HT-29 (cell line): ENCODE data around the gene DRAXIN. TPM values are rescaled to one million over a fixed set of nuclear protein-coding genes. Genes with fewer than 3 reads are reported as not detected.

Experiments used
- DNase-seq: peaks from one replicate; pipeline ENCODE4 v3.0.0-alpha.2; 2015; ENCODE audit warnings: low spot score
- total RNA-seq: library from RNA; depleted of rRNA; stranded (reverse); fragments of >200 nt; shearing (Covaris generic); gene quantifications from 2 replicates; pipeline ENCODE4 v1.2.3, GENCODE V29; 2014

DRAXIN gene
- total RNA-seq, 1 experiment from 2014 or later, result not detected

GRCh38 chr1:11657654-11658053 is 33.9 kb upstream of the DRAXIN start:
- no peak for DNase-seq

GRCh38 chr1:11658542-11658941 is 33.0 kb upstream of the DRAXIN start:
- DNase-seq, result no peak

GRCh38 chr1:11659748-11660147 is 31.8 kb upstream of the DRAXIN start:
- no peak for DNase-seq

GRCh38 chr1:11661103-11661502 is 30.4 kb upstream of the DRAXIN start:
- DNase-seq, result no peak

GRCh38 chr1:11664336-11665065 is 27.0 kb upstream of the DRAXIN start:
- no peak for DNase-seq

GRCh38 chr1:11668516-11668915 is 23.0 kb upstream of the DRAXIN start:
- DNase-seq, result no peak

GRCh38 chr1:11670747-11671146 is 20.8 kb upstream of the DRAXIN start:
- no peak for DNase-seq

- DNase-seq, result no peak
These were observed 20.3 kb upstream of the DRAXIN start for GRCh38 chr1:11671205-11671543.

- DNase-seq, result no peak
These were observed 19.8 kb upstream of the DRAXIN start for GRCh38 chr1:11671544-11672286.

- DNase-seq, result no peak
These were observed 18.3 kb upstream of the DRAXIN start for GRCh38 chr1:11673089-11673769.

- DNase-seq, result no peak
These were observed 17.0 kb upstream of the DRAXIN start for GRCh38 chr1:11674488-11674887.

- no peak for DNase-seq
These were observed 16.2 kb upstream of the DRAXIN start for GRCh38 chr1:11675325-11675724.

- DNase-seq, result no peak
These were observed 15.0 kb upstream of the DRAXIN start for GRCh38 chr1:11676386-11677103.

GRCh38 chr1:11678442-11678841 is 13.1 kb upstream of the DRAXIN start:
- DNase-seq, result no peak

GRCh38 chr1:11680270-11681070 is 11.0 kb upstream of the DRAXIN start:
- no peak for DNase-seq

- DNase-seq, result peak; percentile 66
These were observed 10.3 kb upstream of the DRAXIN start, which contains the start of gene MAD2L2 for GRCh38 chr1:11681071-11681771. Gene MAD2L2, minus strand, starts transcription at chr1:11681148. Its CDS starts 547 bp downstream, at chr1:11680601.

- DNase-seq, result no peak
These were observed 9.2 kb upstream of the DRAXIN start for GRCh38 chr1:11682287-11682771.

GRCh38 chr1:11682799-11683198 is 8.7 kb upstream of the DRAXIN start:
- DNase-seq, result no peak

GRCh38 chr1:11684070-11684469 is 7.4 kb upstream of the DRAXIN start:
- DNase-seq, result no peak

GRCh38 chr1:11685210-11685752 is 6.2 kb upstream of the DRAXIN start:
- no peak for DNase-seq
